Endothelial cell (in vitro differentiated cells): ENCODE measurements around the gene NR4A3. TPM values are rescaled to one million over a fixed set of nuclear protein-coding genes. Genes with fewer than 3 reads are reported as not detected.

Source experiments
- DNase-seq: peaks from one replicate; pipeline ENCODE4 v3.0.0; 2021; ENCODE audit warnings: low spot score
- H3K27ac Mint-ChIP-seq: one replicate; pipeline ENCODE4 v1.8.0; 2021; ENCODE audit warnings: mixed read lengths, inconsistent platforms; ENCODE audit not compliant: unreplicated experiment
- H3K27me3 Mint-ChIP-seq: one replicate; pipeline ENCODE4 v1.8.0; 2021; ENCODE audit warnings: mild to moderate bottlenecking, moderate library complexity, mixed read lengths, inconsistent platforms; ENCODE audit not compliant: unreplicated experiment
- H3K36me3 Mint-ChIP-seq: one replicate; pipeline ENCODE4 v1.8.0; 2021; ENCODE audit warnings: mild to moderate bottlenecking, low read depth, mixed read lengths, inconsistent platforms; ENCODE audit not compliant: unreplicated experiment
- H3K4me1 Mint-ChIP-seq: one replicate; pipeline ENCODE4 v1.8.0; 2021; ENCODE audit warnings: mild to moderate bottlenecking, mixed read lengths, inconsistent platforms; ENCODE audit not compliant: unreplicated experiment
- H3K4me3 Mint-ChIP-seq: one replicate; pipeline ENCODE4 v1.8.0; 2021; ENCODE audit warnings: mild to moderate bottlenecking, mixed read lengths, inconsistent platforms; ENCODE audit not compliant: unreplicated experiment
- H3K9me3 Mint-ChIP-seq: one replicate; pipeline ENCODE4 v1.8.0; 2021; ENCODE audit warnings: mixed read lengths, inconsistent platforms; ENCODE audit not compliant: unreplicated experiment
- total RNA-seq: library from RNA; stranded (reverse); fragmentation: NEBNext Ultra II Directional; extraction: Animal tissue kit (Norgen Biotek cat#: 25700); gene quantifications from one replicate; pipeline ENCODE4 v1.2.1, GENCODE V29; 2021; ENCODE audit not compliant: unreplicated experiment
- TF ChIP-seq, protein P1 (sequence below): fragments of 200-600 bp; sonication (generic); IDR thresholded peaks from one replicate; pipeline ENCODE4 v1.5.0; 2021; ENCODE audit warnings: antibody characterized with exemption; ENCODE audit not compliant: unreplicated experiment

Gene NR4A3
- total RNA-seq, 1 donor from 2014 or later = 0.18 TPM

DNA sequence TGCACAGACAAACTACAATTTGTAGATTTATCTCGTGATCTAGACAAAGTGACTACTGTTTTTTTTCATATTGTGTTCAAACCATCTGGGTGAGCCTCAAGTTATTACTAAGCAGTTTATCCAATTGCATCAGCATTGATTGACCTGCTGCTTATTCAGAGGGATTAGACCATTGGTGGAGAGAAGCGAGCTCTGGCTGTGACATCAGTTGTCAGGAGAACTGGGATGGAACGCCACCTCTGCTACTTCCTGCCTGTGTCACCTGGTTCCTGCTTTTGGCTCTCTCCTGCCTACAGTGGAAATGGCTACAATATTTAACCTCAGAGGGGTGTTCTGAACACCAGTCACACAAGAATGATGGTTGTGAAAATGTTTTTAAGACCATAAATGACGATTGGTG is 12.1 kb downstream of the NR4A3 start:
- Mint-ChIP-seq H3K36me3 (no peaks in the 10 kb centered on the region), H3K9me3 (no peaks in the 10 kb centered on the region), H3K27ac (no peak overlapping the region), H3K27me3 (peaks cover 9% of the 10 kb centered on the region), H3K4me1 (no peaks in the 10 kb centered on the region), H3K4me3 (no peak overlapping the region)
- no peak for DNase-seq
- TF ChIP-seq, protein P1, sequence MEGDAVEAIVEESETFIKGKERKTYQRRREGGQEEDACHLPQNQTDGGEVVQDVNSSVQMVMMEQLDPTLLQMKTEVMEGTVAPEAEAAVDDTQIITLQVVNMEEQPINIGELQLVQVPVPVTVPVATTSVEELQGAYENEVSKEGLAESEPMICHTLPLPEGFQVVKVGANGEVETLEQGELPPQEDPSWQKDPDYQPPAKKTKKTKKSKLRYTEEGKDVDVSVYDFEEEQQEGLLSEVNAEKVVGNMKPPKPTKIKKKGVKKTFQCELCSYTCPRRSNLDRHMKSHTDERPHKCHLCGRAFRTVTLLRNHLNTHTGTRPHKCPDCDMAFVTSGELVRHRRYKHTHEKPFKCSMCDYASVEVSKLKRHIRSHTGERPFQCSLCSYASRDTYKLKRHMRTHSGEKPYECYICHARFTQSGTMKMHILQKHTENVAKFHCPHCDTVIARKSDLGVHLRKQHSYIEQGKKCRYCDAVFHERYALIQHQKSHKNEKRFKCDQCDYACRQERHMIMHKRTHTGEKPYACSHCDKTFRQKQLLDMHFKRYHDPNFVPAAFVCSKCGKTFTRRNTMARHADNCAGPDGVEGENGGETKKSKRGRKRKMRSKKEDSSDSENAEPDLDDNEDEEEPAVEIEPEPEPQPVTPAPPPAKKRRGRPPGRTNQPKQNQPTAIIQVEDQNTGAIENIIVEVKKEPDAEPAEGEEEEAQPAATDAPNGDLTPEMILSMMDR = no peak

DNA sequence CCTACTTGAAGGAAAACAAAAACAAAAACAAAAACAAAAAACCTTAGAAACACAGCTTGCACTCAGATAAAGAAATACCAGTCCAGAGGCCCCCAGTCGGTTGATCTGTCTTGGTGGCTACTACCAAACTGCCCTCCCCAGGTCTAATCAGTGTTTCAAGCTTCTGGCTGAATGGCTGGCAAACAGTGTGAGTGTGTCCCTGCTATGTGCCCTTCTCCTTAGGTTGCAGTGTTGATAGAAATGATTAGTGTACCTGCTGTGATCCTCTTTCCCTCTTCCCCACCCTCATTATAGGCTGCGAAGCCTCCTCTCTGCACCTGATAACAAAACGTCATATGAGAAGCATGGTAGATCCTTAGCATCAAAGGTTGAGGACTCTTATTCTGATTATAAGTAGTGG is 12.8 kb downstream of the NR4A3 start:
- Mint-ChIP-seq H3K4me3 (no peak overlapping the region), H3K27ac (no peak overlapping the region), H3K27me3 (peaks cover 2% of the 10 kb centered on the region), H3K4me1 (no peaks in the 10 kb centered on the region), H3K9me3 (no peaks in the 10 kb centered on the region), H3K36me3 (no peaks in the 10 kb centered on the region)
- TF ChIP-seq, protein P1 = no peak
- no peak for DNase-seq

DNA sequence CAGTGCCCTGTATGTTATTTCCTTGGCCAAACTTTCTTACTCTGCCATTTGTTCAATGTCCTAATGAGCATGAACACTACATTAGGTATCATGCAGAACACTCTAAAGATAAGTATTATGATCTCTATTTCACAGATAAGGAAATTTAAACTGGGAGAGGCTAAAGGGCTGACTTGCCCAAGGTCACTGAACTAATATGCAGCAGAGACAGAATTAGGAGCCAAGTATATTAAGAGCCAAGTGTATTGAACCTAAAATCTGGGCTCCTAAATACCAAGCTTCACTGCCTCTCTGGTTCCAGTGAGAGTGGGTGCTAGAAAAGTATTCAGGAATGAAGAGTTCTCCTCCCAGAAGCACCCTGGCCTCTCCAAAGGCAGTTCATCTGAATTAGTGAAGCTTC is 13.5 kb downstream of the NR4A3 start:
- TF ChIP-seq, protein P1 = no peak
- no peaks in the 10 kb centered on the region for H3K4me1 Mint-ChIP-seq
- H3K27ac Mint-ChIP-seq = no peak overlapping the region
- DNase-seq = no peak
- no peaks in the 10 kb centered on the region for H3K9me3 Mint-ChIP-seq
- H3K4me3 Mint-ChIP-seq = no peak overlapping the region
- H3K27me3 Mint-ChIP-seq = no peaks in the 10 kb centered on the region
- no peaks in the 10 kb centered on the region for H3K36me3 Mint-ChIP-seq

DNA sequence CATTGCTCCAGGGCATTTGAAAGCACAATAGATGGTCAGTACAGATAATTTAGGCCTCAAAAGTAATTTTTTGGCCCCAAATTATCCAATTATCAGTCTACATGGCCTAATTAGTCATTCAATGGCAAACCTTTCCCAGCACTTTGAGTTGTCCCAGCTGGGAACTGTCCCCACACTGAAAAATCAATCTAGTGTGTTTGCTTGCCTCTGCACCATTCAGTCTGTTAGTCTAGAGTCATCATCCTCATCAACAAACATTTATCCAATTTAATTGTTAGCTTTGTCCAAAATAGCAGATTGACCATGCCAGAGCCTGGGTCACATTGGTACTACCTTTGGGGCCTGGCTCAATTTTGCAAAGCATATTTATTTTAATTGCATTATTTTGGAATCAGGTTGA is 13.9 kb downstream of the NR4A3 start:
- Mint-ChIP-seq H3K4me1 (no peaks in the 10 kb centered on the region), H3K9me3 (no peaks in the 10 kb centered on the region), H3K27me3 (no peaks in the 10 kb centered on the region), H3K36me3 (no peaks in the 10 kb centered on the region), H3K4me3 (no peak overlapping the region), H3K27ac (no peak overlapping the region)
- no peak for DNase-seq
- TF ChIP-seq, protein P1 = no peak

DNA sequence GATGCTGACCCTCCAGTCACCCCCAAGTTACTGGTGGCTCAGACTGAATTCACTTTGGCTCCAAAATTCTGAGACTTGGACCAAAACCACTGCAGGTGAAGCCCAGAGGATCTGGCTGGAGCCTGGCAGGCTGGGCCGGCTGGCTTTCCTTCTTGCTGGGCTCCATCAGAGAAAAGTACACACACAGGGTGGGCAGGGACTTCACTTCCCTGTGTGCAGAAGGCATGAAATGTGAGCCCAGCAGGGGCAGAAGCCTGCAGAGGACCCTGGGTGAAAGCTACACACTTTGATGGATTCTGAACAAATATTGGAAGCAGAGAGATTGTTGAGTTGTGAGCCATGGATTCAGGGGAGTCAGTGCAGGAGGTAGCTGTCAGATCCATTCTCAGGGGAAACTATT is 18.4 kb downstream of the NR4A3 start:
- Mint-ChIP-seq H3K9me3 (no peaks in the 10 kb centered on the region), H3K36me3 (no peaks in the 10 kb centered on the region), H3K4me1 (no peaks in the 10 kb centered on the region), H3K27me3 (peaks cover 1% of the 10 kb centered on the region), H3K4me3 (no peak overlapping the region), H3K27ac (no peak overlapping the region)
- TF ChIP-seq, protein P1 = no peak
- no peak for DNase-seq
